ENCODE measurements around the gene PORCN.

DNA sequence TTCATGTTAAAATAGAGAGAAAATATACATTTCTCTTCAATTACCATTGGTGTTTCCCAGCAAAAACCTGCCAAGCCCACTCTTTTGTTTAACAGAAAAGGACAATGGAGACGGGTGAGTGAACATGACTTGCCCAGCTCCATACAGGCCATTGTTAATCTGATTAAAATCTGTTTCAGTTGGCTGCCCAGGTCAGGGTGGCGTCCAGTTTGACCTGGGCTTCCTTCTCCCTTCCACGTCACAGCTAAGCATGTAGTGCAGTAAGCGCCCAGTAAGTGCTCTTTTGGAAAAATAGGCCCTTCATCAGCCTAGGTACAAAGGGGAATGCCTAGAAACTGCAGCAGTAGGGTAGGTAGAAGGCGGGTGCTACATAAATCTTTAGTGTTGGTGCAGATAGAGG is 1.5 kb upstream of the PORCN start:
- TF ChIP-seq, protein P1, sequence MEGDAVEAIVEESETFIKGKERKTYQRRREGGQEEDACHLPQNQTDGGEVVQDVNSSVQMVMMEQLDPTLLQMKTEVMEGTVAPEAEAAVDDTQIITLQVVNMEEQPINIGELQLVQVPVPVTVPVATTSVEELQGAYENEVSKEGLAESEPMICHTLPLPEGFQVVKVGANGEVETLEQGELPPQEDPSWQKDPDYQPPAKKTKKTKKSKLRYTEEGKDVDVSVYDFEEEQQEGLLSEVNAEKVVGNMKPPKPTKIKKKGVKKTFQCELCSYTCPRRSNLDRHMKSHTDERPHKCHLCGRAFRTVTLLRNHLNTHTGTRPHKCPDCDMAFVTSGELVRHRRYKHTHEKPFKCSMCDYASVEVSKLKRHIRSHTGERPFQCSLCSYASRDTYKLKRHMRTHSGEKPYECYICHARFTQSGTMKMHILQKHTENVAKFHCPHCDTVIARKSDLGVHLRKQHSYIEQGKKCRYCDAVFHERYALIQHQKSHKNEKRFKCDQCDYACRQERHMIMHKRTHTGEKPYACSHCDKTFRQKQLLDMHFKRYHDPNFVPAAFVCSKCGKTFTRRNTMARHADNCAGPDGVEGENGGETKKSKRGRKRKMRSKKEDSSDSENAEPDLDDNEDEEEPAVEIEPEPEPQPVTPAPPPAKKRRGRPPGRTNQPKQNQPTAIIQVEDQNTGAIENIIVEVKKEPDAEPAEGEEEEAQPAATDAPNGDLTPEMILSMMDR (IDR thresholded peaks at IDR 0.05; ENCODE audit: low read depth, low read length, missing input control): no peak
- TF ChIP-seq JUND (IDR thresholded peaks at IDR 0.05): no peak
- no peak for TF ChIP-seq RXRA (IDR thresholded peaks at IDR 0.05)
- no peak for TF ChIP-seq GABPA (IDR thresholded peaks at IDR 0.05 in 1 of 2, conservative IDR thresholded peaks at IDR 0.05 in 1 of 2)

Measured in liver (tissue), 3 donors.